Gastrocnemius medialis (tissue), 4 donors: Measurements from ENCODE around the gene FIBIN.

Source experiments
- CTCF ChIP-seq, 5 experiments: fragments of 450-650 bp in 3 of 5; fragments of 200-600 bp in 2 of 5; sonication (generic) in 2 of 5; IDR thresholded peaks in 4 of 5; conservative IDR thresholded peaks in 1 of 5; 1 replicate in 4 of 5; 2 replicates in 1 of 5; pipeline ENCODE4 v1.5.1; 2016 to 2019; ENCODE audit warnings: antibody characterized with exemption in 5 of 5, mild to moderate bottlenecking in 3 of 5, moderate library complexity in 3 of 5
- POLR2A ChIP-seq, 2 donors: fragments of 450-650 bp; IDR thresholded peaks; one replicate each; pipeline ENCODE4 v1.6.1; 2017; ENCODE audit warnings: antibody characterized with exemption in 2 of 2, mild to moderate bottlenecking in 2 of 2, moderate library complexity in 2 of 2

DNA sequence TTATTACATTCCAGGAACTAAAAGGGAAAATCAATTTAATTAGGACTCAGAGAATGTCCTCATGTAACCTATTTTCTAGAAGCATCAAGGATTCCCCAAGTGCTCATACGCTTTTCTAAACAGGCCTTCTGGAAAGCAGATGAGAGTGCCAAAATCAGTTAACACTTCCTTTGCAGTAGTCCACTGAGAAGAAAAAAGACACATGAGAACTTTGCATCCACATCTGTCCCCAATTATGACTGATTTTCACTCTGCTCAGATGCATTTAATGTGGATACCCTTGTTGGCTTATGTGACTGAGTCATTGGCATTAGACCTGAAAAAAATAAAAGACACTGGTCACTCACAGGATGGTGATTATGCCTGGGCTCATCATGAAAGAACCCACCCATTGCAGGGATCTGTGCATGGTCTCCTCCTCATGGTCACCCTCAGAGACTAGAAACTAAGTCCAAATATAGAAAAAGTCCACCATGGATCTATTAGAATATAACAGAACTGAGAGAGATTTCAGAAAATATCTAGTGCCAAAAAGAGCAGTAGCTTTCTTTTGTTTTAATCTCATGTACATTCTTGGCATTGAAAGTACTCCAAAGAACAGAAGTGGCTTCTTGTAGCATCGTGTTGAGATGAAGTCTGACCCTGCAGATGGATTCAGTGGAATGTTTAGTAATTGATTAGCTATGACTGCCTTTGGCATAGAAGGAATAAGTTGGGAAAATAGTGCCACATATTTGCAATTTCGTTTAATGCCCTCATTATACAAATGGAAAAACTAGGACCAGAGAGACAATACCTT is 48.8 kb upstream of the FIBIN start:
- no peak for TF ChIP-seq POLR2A (IDR thresholded peaks at IDR 0.05)
- TF ChIP-seq CTCF (IDR thresholded peaks at IDR 0.05 in 4 of 5, conservative IDR thresholded peaks at IDR 0.05 in 1 of 5), result no peak
